M059J (cell line): Measurements from ENCODE around the gene DUSP22. TPM values are rescaled to one million over a fixed set of nuclear protein-coding genes. Genes with fewer than 3 reads are reported as not detected.

Source experiments
- DNase-seq: peaks from one replicate; pipeline ENCODE4 v3.0.0-alpha.2; 2012; ENCODE audit warnings: low read depth
- total RNA-seq: library from RNA; depleted of rRNA; stranded (reverse); fragments of >200 nt; shearing (Covaris generic); gene quantifications from 2 replicates; pipeline ENCODE4 v1.2.3, GENCODE V29; 2014

Gene DUSP22
- total RNA-seq, 1 experiment from 2014 or later, result 16.9 TPM

DNA sequence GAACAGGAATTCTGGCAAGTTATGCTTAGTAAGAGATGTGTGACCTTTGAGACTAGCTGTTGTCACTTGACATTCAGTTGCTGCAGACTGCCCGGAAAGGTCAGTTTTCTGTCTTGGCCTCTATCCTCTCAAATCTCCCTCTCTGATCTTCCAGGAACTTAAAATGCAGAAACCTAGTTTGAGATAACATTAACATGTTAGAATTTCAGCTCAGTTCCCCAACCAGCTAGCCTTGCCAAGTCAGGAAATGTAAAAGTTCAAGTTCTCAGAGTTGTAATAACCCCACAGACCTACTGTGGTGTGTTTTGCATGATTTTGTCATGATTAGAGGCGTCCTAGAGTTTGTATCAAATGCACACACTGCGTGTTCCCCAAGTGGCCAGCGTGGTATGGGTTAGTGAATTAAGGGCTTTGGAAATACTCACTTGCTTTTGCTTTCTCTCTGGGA lies 46.6 kb downstream of the DUSP22 start:
- DNase-seq, result no peak

GRCh38 chr6:339480-339879 lies 47.2 kb downstream of the DUSP22 start:
- DNase-seq, result no peak

DNA sequence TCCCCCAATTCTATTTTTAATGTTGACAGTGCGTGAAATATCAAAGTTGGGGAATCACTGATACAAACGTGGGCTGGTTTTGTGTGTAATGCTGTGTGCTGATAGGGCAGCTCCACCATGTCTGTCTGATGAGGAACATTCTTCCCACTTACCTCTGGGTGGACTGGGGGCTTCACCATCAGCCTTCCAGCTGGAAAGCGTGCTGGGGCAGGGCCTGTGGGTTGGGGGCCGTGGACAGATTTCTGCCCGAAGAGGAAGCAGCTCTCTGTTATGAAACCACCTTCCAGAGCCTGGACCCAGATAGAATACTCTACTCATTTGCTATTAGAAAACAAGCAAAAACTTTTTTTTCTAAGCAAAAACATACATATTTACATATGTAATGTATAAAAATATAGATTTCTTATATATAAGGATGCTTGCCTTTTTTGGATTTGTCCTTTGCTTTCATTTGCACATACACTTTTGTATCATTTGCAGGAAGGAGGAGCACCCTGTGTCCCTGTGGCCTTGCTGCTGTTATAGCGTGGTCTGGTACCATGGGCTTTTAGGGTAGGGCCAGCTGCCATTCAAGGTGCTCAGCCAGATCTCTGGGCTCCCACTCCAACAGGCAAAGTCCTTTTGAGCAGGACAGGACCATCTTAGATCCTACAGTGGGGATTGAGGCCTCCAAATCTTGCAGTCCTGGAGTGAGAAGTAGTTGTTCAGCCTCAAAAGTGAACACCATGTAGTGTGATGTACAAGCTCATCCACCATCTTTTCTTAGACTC lies 48.1 kb downstream of the DUSP22 start:
- DNase-seq, result no peak

GRCh38 chr6:340991-341827 lies 48.9 kb downstream of the DUSP22 start:
- DNase-seq, result no peak

- no peak for DNase-seq
These were observed 49.9 kb downstream of the DUSP22 start for GRCh38 chr6:341914-342831.

DNA sequence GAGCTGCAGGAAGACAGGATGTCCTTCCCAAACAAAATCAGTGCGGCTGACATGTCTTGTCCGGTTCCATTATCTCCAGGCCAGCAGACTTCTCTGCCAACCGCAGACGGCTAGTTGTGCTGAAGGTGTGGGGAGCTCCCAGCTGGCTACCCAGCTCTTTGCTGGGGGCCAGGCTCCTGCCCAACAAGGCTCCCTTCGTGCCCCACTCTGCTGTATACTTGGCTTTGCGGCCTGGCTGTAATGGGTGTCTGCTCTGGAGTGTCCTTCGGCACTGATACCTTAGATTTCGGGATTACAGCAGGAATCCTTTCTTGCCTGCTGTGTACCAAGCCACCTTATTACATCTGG lies 50.5 kb downstream of the DUSP22 start:
- DNase-seq, result no peak

DNA sequence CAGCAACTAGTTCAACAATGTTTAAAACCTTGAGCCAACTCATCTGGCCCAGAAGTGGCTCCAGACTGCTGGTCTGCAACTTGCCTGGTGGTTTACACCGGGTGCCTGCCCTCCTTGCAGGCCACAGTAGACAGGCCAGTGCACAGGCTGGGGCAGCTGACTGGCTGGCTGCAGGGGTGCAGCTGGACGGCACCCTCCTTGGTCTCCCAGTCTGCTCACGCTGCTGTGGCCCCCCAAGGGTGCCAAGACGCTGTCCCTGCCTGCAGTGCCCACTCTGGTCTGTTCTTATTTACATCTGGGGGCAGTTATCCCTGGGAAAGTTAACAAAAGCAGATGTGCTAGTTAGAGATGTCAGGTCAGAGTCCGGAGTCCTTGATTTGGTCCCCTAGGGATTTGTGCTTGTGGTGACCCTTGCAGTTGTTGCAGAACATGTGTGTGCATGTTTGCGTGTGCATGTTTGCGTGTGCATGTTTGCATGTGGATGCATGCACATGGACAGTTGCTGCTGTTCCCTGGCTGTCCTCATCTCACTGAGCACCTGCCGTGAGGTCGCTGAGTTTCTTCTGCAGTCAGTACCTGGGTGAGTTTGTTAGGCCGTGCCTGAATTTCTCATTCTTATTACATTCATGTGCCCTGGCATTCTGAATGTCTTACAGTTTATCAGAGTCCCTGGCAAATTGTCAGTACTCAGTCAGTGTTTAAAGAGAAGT lies 51.1 kb downstream of the DUSP22 start:
- no peak for DNase-seq

DNA sequence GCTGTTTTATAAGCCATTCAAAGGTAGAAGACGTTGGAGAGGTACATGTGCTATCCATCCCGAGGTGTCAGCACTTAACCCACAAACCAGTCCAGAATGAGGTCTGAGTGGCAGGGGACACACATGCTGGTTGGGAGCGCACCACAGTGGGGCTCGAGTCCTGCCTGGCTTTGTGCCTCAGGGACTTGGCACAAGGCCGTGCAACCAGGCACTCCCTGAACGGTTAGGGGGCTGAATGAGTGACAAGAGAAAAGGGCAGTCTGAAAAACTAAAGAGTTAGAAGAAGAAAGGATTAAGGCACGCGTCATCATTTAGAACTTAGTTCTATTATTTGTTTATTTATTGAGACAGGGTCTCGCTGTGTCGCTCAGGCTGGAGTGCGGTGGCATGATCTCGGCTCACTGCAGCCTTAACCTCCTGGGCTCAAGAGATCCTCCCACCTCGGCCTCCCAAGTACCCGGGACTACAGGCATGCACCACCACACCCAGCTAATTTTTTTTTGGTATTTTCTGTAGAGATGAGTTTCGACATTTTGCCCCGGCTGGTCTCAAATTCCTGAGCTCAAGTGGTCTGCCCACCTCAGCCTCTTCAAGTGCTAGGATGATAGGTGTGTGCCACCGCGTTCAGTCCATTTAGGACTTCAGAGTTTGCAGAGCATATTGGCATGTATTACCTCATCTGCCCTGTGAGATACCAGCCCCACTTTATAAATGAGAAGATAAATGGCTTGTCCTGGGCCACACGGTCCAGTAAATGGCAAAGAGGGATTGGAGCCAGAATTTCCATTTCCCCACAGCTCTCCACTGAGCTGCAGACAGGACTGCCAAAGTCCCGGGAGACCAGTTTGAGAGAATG lies 51.9 kb downstream of the DUSP22 start:
- DNase-seq, result no peak

GRCh38 chr6:344816-345340 lies 52.6 kb downstream of the DUSP22 start:
- DNase-seq, result peak; percentile 22

DNA sequence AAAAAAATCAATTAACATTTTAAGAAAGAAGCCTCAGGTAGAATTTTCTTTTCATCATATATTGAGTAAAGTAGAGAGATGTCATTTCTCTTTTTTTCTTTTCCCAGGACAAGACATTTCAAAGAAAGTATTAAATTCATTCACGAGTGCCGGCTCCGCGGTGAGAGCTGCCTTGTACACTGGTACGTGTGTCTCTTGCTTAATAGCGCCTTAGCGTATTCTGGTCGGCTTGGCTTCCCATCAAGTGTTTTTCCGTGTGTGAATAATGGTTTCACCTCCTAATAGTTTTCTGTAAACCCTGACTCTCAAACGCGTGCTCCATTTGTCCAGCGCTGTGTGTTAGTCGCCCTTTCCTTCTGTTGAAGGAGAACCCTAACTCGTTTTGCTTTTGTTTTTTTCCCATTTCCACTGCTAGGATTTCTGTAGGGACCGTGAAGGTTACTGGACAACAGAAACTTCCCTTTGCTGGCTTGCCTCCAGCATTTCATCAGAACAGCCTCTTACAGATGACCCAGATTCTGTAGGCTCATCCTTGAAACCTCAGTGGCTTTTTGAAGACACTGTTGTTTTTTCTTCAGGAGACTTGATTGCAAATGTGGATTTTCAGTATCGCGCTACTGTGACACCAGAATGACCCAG lies 53.6 kb downstream of the DUSP22 start:
- no peak for DNase-seq

GRCh38 chr6:346386-347030 lies 54.2 kb downstream of the DUSP22 start:
- DNase-seq, result peak; percentile 36

DNA sequence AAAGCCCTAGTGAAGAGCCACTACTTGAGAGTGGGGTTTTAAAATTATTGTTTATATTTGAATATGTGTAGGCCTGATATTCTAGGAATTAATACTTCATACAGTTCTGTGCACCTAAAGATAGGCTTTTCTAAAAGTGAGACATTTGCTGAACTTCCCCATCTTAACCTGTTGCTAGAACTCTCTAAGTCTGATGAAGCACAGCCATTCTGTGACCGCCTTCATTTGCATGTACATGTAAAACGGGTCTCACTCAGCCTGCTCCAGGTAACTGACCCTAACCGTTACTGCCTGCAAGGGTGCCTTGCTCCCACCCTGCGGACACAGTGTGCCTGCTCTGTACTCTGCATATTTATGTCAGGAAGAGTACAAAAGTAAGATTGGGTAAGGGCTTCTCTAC lies 54.9 kb downstream of the DUSP22 start:
- DNase-seq, result no peak

GRCh38 chr6:347951-348859 lies 55.9 kb downstream of the DUSP22 start:
- no peak for DNase-seq

DNA sequence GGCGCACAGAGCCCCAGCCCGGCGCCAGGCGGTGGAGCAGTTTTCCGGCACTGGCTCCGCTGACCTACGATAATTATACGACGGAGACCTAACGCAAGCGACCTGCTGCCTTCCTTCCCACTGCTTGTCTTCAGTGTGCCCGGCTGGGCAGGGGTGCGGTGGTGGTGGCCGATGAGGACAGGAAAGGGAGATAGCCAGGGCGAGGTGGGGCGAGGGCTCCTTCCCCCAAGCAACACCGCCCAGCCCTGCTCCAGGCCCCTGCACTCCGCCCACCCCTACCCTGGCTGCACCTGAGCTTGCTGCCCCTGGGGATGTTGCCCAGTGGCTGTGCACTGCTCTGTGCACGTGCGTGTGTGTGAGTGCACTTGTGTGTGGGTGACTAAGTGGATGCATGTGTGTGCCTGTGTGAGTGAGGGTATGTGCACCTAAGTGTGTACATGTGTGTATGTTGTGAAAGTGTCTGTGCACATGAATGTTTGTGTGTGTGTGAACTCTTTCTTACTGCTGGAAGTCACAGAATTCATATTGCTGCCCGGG lies 56.6 kb downstream of the DUSP22 start:
- no peak for DNase-seq

DNA sequence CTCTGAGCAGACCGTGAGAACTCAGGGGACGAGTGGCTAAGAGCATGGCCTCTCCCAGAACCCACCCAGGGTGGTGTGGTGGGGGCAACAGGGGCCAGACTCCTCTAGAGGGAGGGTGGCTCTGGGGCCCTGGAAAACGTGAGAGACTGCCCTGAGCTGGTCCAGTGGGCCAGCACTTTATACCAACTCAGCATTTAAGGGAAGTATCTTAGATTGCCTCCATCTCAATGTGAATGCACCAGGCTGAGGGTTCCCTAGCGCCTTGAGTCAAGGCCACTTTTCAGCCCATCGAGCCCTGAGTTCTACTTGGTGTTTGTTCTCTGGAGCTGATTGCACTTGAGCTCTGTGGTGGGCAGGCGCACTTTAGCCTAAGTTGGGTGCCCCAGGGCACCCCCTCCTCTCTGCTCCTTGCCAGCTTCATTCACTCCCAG lies 57.2 kb downstream of the DUSP22 start:
- DNase-seq, result no peak

- DNase-seq, result no peak
These were observed 58.1 kb downstream of the DUSP22 start for GRCh38 chr6:350371-350770.

GRCh38 chr6:351011-351866 lies 59.0 kb downstream of the DUSP22 start:
- no peak for DNase-seq
